Lung microvascular endothelial cell (primary cell): ENCODE measurements around the gene PRR14. TPM values are rescaled to one million over a fixed set of nuclear protein-coding genes. Genes with fewer than 3 reads are reported as not detected.
"Not testable (repeated sequence)": the region's sequence is repeated elsewhere in the genome, so short reads cannot be mapped to it uniquely, and the experiment has no call there.

Experiments used
- DNase-seq, 2 donors: peaks; one replicate each; pipeline versions ENCODE4 v3.0.0 to v3.0.0-alpha.2; 2010; ENCODE audit warnings: low read depth in 2 of 2
- total RNA-seq: library from RNA; depleted of rRNA; stranded (reverse); fragments of >200 nt; gene quantifications from 2 replicates; pipeline ENCODE4 v1.2.1, GENCODE V29; 2014

PRR14 gene
- total RNA-seq, 1 donor from 2014 or later = 4.4 TPM

DNA sequence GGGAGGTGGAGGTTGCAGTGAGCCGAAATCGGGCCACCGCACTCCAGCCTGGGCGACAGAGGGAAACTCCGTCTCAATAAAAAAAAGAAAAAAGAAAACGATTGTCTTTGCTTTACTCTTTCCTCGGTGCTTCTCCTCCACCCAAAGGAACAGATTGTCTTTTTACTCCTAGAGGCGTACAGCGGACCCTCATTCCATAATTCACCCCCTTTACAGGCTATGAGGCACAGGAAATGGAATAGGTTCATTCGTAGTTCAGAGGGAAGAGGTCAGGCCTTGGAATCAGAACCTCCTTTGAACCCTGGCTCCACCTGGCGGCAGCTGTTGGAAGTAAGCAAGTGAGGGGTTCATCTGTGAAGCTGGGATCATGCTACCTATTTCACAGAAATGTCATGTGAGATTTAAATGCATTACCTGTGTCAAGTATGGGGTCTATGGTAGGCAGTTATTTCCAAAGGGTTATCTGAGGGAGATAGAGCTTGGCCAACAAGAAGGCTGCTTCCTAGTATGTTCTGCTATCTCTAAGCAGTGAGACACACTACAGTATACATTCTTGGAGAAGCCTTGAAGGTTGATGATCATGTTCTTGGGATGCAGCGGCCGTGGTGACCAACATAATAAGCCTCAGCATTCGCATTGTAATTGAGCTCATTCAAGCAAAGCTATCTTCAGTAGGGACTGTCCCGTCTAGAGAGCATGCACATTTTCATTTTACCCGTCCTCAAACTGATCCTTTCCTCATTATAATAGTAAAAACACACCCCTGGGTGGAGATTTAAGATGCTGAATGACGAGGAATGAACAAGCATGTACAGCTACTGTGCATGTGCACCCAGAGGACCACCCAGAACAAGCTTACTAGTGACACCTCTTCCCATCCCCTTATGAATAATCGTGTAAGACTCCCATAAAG is 21.9 kb upstream of the PRR14 start:
- peak; percentile 68 to 77 for DNase-seq

DNA sequence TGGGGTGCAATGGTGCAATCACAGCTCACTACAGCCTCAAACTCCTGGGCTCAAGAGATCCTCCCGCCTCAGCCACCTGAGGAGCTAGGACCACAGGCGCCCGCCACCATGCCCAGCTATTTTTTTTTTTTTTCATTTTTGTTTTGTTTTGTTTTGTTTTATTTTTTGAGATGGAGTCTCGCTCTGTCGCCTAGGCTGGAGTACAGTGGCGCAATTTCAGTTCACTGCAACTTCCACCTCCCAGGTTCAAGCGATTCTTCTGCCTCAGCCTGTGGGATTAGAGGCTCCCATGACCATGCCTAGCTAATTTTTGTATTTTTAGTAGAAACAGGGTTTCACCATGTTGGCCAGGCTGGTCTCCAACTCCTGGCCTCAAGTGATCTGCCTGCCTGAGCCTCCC is 18.3 kb upstream of the PRR14 start:
- not testable (repeated sequence) for DNase-seq

DNA sequence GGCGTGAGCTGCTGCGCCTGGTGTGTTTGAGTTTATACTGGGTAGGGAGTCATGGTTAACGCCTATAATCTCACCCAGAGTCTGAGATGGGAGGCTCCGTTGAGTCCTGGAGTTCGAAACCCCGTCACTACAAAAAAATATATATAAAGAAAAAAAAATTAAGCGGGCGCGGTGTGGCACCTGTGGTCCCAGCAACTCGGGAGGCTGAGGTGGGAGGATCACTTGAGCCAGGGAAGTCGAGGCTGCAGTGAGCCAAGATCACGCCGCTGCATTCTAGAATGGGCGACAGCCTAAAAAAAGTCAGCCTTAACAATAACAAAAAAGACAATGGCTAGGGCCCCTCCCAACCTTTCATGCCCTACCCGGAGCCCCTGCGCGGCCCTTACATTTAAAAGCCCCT is 17.2 kb upstream of the PRR14 start:
- no peak for DNase-seq

DNA sequence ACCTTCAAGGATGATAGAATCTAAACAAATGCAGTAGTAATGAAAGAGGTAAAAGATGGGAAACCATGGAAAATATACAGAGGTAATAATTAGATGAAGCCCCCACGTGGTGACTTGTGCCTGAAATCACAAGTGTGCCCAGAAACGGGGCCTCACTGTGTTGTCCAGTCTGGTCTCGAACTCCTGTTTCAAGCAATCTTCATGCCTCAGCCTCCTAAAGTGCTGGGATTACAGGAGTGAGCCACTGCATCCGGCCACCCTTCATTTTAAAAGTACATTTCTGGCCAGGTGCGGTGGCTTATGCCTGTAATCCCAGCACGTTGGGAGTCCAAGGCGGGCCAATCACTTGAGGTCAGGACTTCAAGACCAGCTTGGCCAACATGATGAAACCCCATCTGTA is 14.2 kb upstream of the PRR14 start:
- no peak for DNase-seq

DNA sequence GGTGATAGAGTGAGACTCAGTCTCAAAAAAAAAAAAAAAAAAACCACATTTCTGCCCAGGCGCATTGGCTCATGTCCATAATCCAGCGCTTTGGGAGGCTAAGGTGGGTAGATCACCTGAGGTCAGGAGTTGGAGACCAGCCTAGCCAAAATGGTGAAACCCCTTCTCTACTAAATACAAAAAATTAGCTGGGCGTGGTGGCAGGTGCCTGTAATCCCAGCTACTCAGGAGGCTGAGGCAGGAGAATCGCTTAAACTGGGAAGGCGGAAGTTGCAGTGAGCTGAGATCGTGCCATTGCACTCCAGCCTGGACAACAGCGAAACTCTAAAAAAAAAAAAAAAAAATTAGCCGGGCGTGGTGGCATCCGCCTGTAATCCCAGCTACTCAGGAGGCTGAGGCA is 13.6 kb upstream of the PRR14 start:
- not testable (repeated sequence) for DNase-seq

DNA sequence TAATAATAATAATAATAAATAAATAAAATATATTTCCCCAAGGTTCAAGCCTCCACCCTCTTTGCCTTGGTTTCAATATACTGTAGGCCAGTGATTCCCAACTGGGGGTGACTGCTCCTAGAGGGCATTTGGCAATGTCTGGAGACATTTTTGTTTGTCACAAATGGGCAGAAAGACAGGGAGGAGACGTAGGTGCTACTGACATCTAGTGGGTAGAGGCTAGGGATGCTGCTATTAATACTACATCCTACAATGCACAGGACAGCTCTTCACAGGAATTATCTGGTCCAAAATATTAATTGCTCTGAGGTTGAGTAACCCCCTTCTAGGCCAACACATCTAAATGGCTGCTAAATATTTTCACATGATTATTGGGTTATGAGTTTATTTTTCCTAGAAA is 12.8 kb upstream of the PRR14 start:
- peak; percentile 58 to 66 for DNase-seq

DNA sequence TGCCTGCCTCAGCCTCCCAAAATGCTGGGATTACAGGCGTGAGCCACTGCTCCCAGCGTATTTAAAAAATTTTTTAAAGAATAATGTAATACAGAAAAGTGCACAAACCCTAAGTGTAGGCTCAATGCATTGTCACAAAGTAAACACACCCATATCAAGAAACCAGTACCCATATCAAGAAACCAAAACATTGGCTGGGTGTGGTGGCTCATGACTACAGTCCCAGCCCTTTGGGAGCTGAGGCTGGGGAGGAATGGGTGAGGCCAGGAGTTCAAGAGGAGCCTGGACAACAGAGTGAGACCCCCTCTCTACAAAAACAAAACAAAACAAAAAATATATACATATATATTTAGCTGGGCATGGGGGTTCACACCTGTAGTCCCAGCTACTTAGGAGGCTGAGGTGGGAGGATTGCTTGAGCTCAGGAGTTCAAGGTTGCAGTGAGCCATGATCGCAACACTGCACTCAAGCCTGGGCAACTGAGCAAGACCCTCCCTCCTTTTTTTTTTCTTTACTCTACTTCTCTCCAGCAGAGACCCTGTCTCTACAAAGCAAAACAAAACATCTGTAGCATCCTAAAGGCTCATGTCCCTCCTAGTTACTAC is 9.3 kb upstream of the PRR14 start:
- no peak for DNase-seq

DNA sequence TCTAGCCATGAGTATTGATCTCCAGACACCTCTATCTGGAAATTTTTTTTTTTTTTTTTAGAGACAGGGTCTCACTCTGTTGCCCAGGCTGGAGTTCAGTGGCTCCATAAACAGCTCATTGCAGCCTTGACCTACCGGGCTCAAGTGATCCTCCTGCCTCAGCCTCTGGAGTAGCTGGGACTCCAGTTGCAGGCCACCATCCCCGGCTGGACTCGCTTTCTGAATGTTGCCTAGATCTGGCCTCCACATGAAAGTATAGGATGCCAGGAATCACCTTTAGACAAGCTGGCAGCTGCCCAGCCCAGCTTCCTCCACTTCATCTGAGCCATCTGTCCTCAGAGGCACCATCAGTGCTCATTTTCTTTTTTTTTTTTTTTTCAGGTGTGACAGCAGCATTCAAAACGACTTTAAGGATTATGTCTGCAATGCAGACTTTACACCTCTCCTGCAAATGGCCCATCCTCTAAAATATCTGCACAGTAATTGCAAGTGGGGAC is 6.4 kb upstream of the PRR14 start:
- DNase-seq = no peak

DNA sequence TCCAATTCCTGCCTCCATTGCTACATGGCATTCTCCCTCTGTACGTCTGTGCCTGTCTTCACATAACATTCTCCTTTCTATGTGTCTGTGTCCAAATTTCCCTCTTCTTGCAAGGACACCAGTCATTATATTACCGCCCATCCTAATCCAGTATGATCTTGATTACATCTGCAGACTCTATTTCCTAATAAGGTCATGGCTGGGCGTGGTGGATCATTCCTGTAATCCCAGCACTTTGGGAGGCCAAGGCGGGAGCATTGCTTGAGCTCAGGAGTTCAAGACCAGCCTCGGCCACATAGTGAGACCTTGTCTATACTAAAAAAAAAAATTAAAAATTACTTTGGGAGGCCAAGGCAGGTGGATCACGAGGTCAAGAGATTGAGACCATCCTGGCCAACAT is 5.0 kb upstream of the PRR14 start:
- no peak for DNase-seq

DNA sequence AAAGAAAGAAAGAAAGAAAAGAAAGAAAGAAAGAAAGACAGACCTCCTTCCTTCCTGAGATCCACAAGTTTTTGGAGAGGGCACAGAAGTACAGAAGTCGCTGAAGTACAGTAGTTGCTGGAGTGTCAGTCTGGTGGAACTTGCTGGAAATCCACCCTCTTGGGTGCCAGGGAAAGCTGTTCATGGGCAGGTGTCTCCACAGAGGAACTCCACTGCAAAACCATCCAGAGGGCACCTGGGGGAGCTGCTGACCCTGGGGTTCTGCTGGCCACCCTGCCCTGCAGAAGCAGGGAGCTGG is 3.5 kb upstream of the PRR14 start:
- DNase-seq = no peak

DNA sequence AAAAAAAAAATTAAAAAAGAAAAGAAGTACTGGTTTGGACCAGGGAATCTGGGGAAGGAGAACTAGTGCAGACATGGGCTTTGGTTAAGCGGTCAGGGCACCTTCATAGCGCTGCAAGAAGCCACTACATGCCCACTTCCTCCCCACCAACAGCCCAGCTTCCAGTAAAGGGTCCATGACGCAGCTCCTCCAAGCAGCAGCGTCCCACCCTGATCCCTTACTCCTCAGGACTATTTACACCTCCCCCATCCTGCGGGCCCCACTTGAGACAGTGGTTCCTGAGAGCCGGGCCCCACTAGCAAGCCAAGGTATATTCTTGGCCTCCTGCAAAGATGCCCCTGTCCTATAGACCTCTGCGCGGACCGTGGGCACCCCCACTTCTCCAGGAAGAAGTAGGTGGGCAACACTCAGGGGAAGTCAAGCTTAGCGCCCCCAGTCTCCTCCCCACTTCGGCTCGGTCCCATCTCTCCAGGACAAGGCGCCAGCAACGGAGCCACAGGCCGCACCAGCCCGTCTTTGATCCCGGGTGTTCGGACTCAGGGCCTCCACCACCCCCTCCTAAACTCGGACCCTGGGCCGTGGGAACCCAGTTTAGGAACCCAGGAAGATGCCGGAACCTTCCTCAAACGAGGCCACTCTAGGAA is 913 bp upstream of the PRR14 start:
- peak in 1 of 2 donors; percentile 17 for DNase-seq

DNA sequence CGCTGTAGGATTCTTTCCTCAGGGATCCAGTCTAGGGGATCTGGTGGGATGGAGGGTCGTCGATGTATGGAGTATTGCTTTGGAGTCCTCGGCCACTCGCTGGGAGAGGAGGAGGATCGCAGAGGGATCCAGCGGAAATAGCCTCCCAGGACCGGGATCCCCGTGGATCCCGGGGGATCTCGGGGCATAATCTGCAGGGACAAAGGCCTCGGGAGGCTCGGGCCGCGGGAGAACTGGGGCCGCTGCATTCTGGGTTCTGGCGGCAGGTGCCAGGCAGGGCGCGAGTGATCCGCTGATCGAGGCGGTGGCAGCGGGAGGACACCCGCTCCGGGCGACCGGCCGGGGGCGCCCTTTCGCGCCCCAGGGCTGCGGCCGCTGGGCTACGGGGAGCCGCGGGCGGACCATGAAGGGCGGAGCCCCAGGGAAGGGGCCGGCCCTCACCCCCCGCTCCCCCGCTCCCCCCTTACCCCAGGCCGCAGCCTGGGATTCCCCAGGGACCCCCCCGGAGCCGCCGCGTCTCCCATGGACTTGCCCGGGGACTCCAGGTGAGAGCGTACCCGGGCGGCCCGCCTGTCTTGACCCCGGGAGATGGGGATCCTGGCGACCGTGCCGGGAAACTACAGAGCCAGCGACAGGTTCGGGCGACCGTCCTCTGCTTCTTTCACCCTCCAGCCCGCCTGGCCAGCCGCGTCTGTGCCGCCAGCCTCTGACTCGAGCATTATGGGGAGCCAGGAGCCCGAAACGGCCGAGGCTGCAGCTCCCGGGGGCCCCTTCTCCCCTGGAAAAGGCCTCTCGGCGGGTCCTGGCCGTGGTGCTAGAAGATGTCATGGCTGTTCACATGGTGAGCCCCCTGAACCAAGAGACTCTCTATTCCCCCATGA is 604 bp downstream of the PRR14 start:
- peak; percentile 75 to 78 for DNase-seq

DNA sequence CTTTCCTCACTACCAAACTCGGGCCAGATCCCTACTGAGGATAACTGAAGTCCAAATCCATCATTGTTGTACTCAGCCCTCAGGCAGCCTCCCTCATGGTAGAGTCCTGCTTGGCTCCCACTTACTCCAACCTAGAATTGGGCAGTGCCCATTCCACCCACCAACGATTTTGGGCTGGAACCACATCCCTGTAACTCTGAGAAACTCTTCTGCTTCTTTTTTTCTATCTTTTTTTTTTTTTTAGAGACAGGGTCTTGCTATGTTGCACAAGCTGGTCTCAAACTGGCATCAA is 1.2 kb downstream of the PRR14 start:
- no peak for DNase-seq

DNA sequence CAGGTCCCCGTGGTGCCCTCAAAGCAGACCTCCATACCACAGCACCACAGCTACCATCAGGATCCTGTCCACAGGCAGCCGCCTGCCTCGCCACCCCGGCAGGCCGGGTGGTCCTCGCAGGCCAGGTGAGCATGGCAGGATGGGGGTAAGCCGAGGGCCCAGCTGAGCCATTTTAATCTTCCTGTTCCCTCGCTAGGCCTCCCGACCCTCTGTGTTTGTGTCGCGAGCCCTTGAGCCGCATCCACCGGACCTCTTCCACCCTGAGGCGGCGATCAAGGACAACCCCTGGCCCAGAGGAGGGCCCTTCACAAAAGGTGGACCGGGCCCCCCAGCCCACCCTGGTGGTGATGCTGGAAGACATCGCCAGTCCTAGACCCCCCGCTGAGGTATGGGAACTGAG is 2.0 kb downstream of the PRR14 start:
- no peak for DNase-seq

DNA sequence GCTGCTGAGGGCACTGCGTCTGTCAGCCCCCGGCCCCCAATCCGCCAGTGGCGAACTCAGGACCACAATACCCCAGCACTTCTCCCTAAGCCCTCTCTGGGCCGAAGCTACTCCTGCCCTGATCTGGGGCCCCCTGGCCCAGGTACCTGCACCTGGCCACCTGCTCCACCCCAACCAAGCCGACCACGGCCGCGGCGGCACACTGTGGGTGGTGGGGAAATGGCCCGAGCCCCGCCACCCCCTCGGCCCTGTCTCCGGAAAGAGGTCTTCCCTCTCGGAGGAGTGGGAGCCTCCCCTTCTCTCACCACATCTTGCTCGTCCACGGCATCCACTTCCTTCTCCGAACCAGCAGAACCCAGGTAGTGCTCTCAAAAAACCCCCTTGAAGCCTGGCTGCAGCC is 4.1 kb downstream of the PRR14 start:
- no peak for DNase-seq

DNA sequence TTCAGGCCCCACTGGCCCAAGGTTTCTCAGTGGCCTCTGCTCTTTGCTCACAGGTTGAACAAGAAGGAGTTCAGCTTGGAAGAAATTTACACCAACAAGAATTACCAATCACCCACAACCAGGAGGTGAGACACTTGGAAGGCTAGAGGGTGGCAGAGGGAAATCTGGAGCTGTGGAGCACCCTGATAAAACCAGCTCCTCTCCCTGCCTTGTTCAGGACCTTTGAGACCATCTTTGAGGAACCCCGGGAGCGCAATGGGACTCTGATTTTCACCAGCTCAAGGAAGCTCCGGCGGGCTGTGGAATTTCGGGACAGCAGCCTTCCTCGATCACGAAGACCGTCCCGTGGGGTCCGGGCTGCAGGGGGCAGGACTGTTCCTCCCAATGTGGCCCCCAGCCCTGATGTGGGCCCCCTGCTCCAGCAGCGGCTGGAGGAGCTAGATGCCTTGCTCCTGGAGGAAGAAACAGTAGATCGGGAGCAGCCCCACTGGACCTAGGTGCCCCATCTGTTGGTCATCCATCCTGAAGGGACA is 5.1 kb downstream of the PRR14 start:
- DNase-seq = no peak

DNA sequence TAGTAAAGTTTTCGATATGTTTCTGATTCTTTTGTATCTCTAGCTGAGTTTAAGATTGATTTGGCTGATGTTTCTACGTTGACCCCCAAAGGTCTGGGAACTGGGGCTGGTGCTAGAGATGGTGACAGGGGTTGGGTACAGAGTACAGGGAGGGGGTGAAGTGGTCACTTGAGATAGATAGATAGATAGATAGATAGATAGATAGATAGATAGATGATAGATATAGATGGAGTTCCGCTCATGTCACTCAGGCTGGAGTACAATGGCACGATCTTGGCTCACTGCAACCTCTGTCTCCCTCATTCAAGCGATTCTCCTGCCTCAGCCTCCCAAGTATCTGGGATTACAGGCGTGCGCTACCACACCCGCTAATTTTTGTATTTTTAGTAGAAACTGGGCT is 5.6 kb downstream of the PRR14 start:
- DNase-seq = no peak

DNA sequence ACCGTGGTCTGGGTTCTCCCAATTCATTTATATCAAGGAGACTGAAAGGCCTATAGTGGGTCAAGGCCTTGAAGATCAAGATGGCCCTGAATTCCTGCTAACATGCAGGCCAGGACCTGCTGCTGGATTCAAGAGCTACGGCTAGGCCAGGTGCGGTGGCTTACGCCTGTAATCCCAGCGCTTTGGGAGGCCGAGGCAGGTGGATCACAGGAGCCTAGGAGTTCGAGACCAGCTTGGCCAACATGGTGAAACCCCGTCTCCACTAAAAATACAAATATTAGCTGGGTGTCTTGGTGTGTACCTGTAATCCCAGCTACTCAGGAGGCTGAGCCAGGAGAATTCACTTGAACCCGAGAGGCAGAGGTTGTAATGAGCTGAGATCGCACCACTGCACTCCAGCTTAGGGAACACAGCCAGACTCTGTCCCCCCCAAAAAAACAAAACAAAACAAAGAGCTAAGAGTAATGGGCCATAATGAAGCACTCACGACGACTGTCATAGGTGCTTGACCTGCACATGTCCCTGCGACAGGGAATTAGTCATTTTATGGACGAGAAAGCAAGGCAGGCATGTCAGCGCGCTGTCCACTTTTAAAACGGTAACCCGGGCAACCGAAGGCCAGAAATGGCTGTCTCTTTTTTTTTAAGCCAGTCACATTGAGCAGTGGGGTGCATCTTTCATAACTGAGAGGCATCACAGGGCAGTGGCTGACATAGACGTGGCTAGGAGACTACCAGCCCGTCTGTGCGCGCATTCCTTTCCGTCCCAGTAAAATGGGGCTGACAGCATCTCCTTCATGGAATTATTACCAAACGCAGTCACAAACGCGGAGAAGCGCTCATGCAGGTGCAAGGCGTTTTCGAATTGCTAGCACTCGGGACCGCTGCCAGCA is 6.5 kb downstream of the PRR14 start:
- peak in 1 of 2 donors; percentile 66 for DNase-seq

DNA sequence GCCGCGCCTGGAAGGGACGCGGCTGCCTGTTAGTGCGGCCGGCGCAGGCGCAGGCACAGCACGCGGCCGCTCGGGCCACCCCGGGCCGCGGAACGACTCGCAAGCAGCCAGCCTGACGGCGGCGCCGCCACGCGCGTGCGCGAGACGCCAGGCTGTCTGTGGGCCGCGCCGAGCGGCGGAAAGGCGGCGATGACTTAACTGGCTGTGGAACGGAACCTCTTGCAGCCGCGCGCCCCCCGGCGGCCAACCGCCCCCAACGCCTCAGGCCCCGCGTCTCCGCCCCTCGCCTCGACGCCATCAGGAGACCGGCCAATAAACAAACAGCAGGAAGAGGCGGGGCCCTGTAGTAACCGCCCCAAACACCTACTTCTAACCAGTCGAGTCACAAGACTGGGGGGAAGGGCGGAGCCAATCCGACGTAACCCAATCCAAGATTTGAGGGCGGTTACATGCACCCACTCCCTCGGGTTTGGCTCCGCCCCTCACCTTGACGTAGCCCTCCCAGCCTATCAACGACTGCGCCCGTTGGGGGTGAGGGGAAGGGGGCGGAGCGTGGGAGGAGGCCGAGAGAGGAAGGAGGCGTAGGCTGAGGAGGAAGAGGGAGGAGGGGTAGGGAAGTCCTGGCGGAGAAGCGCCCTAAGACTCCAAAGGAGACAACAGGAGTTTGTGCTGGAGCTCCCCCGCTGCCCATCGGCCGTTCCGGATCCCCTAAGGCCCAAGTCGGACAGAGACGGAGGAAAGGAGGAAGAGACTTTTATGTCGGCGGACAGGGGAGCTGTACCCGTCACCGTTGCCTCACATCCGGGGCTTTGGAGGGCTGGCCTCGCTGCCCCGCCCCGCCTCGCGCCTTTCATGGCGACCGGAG is 7.3 kb downstream of the PRR14 start, which contains the start of gene FBRS:
Gene FBRS, plus strand, starts transcription at position 566 of the 865 bp plus-strand sequence. CDS start 1,088 bp downstream, outside the sequence.
- DNase-seq = peak; percentile 100
